Measurements from ENCODE around the gene SMYD2. TPM values are rescaled to one million over a fixed set of nuclear protein-coding genes. Genes with fewer than 3 reads are reported as not detected.

Gene SMYD2
- total and polyA plus RNA-seq, 2 of the 8 experiments (the other 6 are each of a cell fraction or from before 2014, with no cell fraction given), result 3.0 to 5.2 TPM

- TF ChIP-seq ATF3 (IDR thresholded peaks at IDR 0.05; ENCODE audit: insufficient read depth, low read depth, low read length) (no peak), FOSL1 (IDR thresholded peaks at IDR 0.05; ENCODE audit: insufficient read depth, low read depth, low read length) (no peak)
Observed at GRCh38 chr1:214259353-214259977, 21.5 kb upstream of the SMYD2 start (continued).

Data from H1 (cell line).